Measurements from ENCODE around the gene CPSF4L.

GRCh38 chr17:73228748-73229236, 32.9 kb downstream of the CPSF4L start:
- TF ChIP-seq, protein P1, sequence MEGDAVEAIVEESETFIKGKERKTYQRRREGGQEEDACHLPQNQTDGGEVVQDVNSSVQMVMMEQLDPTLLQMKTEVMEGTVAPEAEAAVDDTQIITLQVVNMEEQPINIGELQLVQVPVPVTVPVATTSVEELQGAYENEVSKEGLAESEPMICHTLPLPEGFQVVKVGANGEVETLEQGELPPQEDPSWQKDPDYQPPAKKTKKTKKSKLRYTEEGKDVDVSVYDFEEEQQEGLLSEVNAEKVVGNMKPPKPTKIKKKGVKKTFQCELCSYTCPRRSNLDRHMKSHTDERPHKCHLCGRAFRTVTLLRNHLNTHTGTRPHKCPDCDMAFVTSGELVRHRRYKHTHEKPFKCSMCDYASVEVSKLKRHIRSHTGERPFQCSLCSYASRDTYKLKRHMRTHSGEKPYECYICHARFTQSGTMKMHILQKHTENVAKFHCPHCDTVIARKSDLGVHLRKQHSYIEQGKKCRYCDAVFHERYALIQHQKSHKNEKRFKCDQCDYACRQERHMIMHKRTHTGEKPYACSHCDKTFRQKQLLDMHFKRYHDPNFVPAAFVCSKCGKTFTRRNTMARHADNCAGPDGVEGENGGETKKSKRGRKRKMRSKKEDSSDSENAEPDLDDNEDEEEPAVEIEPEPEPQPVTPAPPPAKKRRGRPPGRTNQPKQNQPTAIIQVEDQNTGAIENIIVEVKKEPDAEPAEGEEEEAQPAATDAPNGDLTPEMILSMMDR (IDR thresholded peaks at IDR 0.05), result no peak
- TF ChIP-seq EP300 (IDR thresholded peaks at IDR 0.05), result no peak

Measured in ovary (tissue), 3 donors.